Lower lobe of right lung (tissue), 2 donors: ENCODE measurements around the gene CHERP. TPM values are rescaled to one million over a fixed set of nuclear protein-coding genes. Genes with fewer than 3 reads are reported as not detected.

Source experiments
- ATAC-seq, 2 donors: fragments of 200-7000 bp; cut with Tn5 transposase; one replicate each; pipeline ENCODE4 v1.9.1; 2020 to 2022; ENCODE audit warnings: mild to moderate bottlenecking in 2 of 2, moderate library complexity in 2 of 2
- DNase-seq: peaks from one replicate; pipeline ENCODE4 v3.0.0-alpha.2; 2020
- H3K27ac ChIP-seq: fragments of 200-600 bp; one replicate; pipeline ENCODE4 v1.8.0; 2022
- H3K27me3 ChIP-seq: fragments of 200-600 bp; one replicate; pipeline ENCODE4 v1.8.0; 2022; ENCODE audit warnings: low read depth
- H3K36me3 ChIP-seq: fragments of 200-600 bp; one replicate; pipeline ENCODE4 v1.8.0; 2022; ENCODE audit warnings: mild to moderate bottlenecking
- H3K4me1 ChIP-seq: fragments of 200-600 bp; one replicate; pipeline ENCODE4 v1.8.0; 2022
- H3K4me3 ChIP-seq: fragments of 200-600 bp; one replicate; pipeline ENCODE4 v1.8.0; 2022; ENCODE audit warnings: mild to moderate bottlenecking
- H3K9me3 ChIP-seq: fragments of 200-600 bp; one replicate; pipeline ENCODE4 v1.8.0; 2022
- CTCF ChIP-seq: fragments of 200-600 bp; IDR thresholded peaks from one replicate; pipeline ENCODE4 v1.8.0; 2022; ENCODE audit warnings: antibody characterized with exemption, mild to moderate bottlenecking
- intact Hi-C: fragments of 100-400 bp; cut with DNase I; formaldehyde crosslinking; loops from one replicate; pipeline ENCODE4 v1.11.0; 2022
- total RNA-seq: library from RNA; stranded (reverse); fragmentation: NEBNext Ultra II Directional; extraction: Animal tissue kit (Norgen Biotek cat#: 25700); gene quantifications from one replicate; pipeline ENCODE4 v1.2.1, GENCODE V29; 2021
- donor health status: DM: no; HTN: yes; CAD: no; lungs with severe emphysema.

The CHERP gene
- total RNA-seq, 1 donor from 2014 or later = 35.4 TPM

DNA sequence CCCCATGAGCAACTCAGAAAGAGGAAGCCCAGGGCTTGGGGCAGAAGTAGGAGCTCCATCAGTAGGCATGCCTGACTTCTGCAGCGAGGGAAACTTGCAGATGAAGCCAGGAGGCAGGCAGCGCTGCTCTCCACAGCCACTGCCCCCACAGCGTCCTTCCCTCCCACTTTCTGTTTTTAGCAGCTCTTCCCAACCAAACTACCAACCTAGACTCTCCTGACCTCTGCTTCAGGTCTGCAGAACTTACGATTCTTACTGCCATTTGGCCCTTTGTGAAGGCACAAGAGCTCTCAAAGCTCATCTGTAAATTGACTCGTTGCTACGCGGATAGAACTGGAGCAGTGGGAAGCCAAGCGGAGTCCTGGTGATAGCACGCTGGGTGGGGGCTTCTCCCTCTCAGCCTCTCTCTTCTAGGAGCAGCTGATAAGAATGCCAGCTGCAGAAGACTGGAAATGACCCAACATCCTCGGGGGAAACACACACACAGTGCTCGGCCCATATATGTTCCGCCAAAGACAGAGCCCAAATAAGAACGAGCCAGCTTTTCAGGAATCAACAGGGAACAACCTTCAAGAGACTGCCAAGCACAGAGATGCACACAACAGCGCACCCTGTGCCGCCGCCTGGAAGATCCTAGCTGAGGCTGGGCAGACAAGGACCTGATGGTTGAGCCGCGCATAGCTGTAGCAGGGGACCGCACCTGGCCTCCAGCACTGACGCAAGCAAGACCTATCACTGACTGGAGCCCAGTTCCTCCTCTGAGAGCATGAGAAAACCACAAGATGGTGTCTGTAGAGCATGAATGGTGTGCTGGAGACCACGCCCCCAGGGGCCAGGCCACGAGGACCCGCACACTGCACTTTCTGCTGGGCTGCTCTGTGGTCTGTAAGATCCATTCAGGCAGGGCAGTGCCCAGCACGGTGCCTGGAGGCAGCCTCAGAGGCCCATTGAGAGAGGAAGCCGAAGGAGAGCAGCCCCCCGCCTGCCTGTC lies 45.9 kb upstream of the CHERP start:
- ATAC-seq (peak; percentile 29 to 49), DNase-seq (no peak)
- Histone ChIP-seq H3K9me3 (no peaks in the 10 kb centered on the region), H3K27ac (peak overlapping the region; percentile 64), H3K4me3 (peak overlapping the region; percentile 32), H3K4me1 (peaks cover 90% of the 10 kb centered on the region), H3K27me3 (no peaks in the 10 kb centered on the region), H3K36me3 (no peaks in the 10 kb centered on the region)
- TF ChIP-seq CTCF = no peak
- intact Hi-C loops = no loop called here

GRCh38 chr19:16586991-16587832 lies 45.0 kb upstream of the CHERP start:
- no peak for TF ChIP-seq CTCF
- peak; percentile 75 for DNase-seq
- peak overlapping the region; percentile 32 for H3K4me3 ChIP-seq
- no peak for ATAC-seq
- no peaks in the 10 kb centered on the region for H3K9me3 ChIP-seq
- intact Hi-C loops = no loop called here
- peaks cover 90% of the 10 kb centered on the region for H3K4me1 ChIP-seq
- H3K27me3 ChIP-seq = no peaks in the 10 kb centered on the region
- H3K36me3 ChIP-seq = no peaks in the 10 kb centered on the region
- peak overlapping the region; percentile 64 for H3K27ac ChIP-seq

DNA sequence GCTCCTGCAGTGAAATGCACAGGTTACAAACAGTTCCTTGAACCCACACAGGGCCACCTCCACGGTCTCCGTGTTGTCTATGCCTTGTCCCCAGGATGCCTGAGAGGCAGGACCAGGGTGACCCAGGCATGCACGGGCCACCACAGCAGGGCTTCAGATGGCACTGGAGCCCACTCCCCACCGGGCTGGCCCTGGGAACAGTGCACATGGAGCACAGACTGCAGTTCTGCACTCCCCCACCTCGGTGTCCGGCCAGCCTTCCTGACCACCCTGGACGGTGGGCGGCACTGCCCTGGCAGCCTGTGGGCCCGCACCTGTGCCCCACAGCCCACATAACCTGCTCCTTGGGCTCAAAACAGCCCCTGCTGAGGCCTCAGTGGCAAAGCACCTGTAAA lies 44.2 kb upstream of the CHERP start:
- intact Hi-C loops = no loop called here
- DNase-seq = no peak
- H3K4me3 ChIP-seq = no peak overlapping the region
- ATAC-seq = no peak
- H3K27ac ChIP-seq = peak overlapping the region; percentile 64
- H3K9me3 ChIP-seq = no peaks in the 10 kb centered on the region
- H3K4me1 ChIP-seq = peaks cover 90% of the 10 kb centered on the region
- H3K27me3 ChIP-seq = no peaks in the 10 kb centered on the region
- no peak for TF ChIP-seq CTCF
- no peaks in the 10 kb centered on the region for H3K36me3 ChIP-seq

GRCh38 chr19:16585808-16586476 lies 43.7 kb upstream of the CHERP start:
- intact Hi-C loops = no loop called here
- no peak for DNase-seq
- TF ChIP-seq CTCF = no peak
- H3K27me3 ChIP-seq = no peaks in the 10 kb centered on the region
- peak overlapping the region; percentile 64 for H3K27ac ChIP-seq
- ATAC-seq = no peak
- no peaks in the 10 kb centered on the region for H3K9me3 ChIP-seq
- peaks cover 91% of the 10 kb centered on the region for H3K4me1 ChIP-seq
- H3K4me3 ChIP-seq = no peak overlapping the region
- no peaks in the 10 kb centered on the region for H3K36me3 ChIP-seq
